ENCODE measurements around the gene AKAP17A. TPM values are rescaled to one million over a fixed set of nuclear protein-coding genes. Genes with fewer than 3 reads are reported as not detected.
"Not testable (repeated sequence)": the region's sequence is repeated elsewhere in the genome, so short reads cannot be mapped to it uniquely, and the experiment has no call there.

AKAP17A gene
- total RNA-seq, 2 donors from 2014 or later: 98.7 to 102 TPM

DNA sequence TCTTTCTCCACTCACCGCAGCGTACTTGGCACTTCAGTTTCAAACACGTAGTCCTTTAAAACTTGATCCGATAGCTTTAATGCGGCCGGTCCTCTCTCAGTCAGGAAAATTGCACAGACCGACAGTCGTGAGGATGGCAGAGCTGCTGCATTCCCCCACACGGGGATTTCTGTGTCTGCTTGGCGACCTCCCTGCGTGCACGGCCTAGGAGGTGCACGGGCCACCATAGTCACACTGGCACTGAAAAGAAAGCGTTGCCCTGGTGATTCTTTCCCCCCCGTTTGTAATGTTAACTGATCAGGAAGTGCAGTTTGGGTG, 10.3 kb downstream of the AKAP17A start:
- no peak overlapping the region for H3K4me3 Mint-ChIP-seq
- no peak overlapping the region for H3K27ac Mint-ChIP-seq
- no peak for ATAC-seq

DNA sequence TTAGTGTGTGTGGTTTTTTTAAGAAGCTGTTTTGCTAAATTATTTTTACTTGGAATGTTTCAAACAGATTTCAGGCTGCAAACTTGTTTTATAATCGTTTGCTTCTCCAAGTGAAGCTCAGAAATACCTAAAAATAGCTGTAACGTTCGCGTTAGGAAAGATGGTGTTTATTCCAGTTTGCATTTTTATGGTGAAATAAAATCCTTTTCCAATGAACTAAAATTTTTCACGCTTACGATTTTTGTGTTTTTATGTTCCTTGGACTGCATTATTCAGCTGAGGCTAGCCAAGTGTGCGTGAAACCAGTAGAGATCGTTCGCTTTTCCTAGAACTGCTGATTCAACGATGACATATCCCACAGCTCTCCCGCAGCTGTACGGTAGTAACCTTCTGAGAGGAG, 10.9 kb downstream of the AKAP17A start:
- H3K4me1 Mint-ChIP-seq: peaks cover 15% of the 10 kb centered on the region
- ATAC-seq: no peak
- peaks cover 7% of the 10 kb centered on the region for H3K36me3 Mint-ChIP-seq (ENCODE audit: low read depth)
- H3K4me3 Mint-ChIP-seq: no peak overlapping the region
- H3K27ac Mint-ChIP-seq: no peak overlapping the region
- H3K9me3 ChIP-seq (ENCODE audit: control insufficient read depth, low read length, poor library complexity, severe bottlenecking): peaks cover 2% of the 10 kb centered on the region
- DNase-seq: no peak
- no peaks in the 10 kb centered on the region for H3K27me3 Mint-ChIP-seq

More for the DNA sequence above, 10.3 kb downstream of the AKAP17A start:
- H3K9me3 ChIP-seq (ENCODE audit: control insufficient read depth, low read length, poor library complexity, severe bottlenecking): peaks cover 2% of the 10 kb centered on the region
- H3K36me3 Mint-ChIP-seq (ENCODE audit: low read depth): peaks cover 7% of the 10 kb centered on the region
- H3K27me3 Mint-ChIP-seq: no peaks in the 10 kb centered on the region
- H3K4me1 Mint-ChIP-seq: peaks cover 15% of the 10 kb centered on the region
- DNase-seq: no peak

DNA sequence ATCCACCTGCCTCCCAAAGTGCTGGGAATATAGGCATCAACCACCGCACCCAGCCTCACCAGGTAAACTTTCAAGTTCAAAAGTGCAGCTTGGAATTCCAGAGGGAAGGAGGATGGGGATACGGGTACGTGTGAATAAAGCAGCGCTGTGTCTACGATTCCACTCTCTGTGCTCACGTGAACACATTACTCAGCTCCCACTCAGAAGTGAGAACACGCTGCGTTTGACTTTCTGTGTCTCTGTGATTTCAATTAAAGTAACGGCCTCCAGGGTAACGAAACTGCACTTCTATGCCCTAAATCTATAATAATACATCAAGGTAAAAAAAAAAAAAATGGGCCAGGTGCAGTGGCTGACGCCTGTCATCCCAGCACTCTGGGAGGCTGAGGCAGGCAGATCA, 15.1 kb downstream of the AKAP17A start:
- DNase-seq (no peak), ATAC-seq (no peak)
- Mint-ChIP-seq H3K36me3 (ENCODE audit: low read depth) (peaks cover 7% of the 10 kb centered on the region), H3K4me3 (no peak overlapping the region), H3K27me3 (no peaks in the 10 kb centered on the region), H3K4me1 (peaks cover 10% of the 10 kb centered on the region), H3K27ac (no peak overlapping the region)
- H3K9me3 ChIP-seq (ENCODE audit: control insufficient read depth, low read length, poor library complexity, severe bottlenecking): peaks cover 2% of the 10 kb centered on the region

DNA sequence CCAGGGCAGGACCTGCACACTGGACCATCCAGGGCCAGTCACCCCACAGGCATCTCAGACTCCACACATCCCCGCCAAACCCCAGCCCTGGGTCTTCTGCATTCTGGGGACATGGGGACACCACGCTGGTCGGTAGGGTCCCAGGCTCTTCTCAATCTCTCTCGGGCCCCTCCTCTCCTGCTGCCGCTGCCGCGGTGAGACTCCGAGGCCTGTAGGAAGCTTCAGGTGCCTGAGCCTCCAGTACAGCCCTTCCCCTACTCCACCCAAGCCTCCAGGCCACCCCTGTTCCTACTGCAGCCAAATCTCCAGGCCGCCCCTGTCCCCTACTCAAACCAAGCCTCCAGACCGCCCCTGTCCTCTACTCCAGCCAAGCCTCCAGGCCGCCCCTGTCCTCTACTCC, 17.9 kb downstream of the AKAP17A start:
- no peak overlapping the region for H3K27ac Mint-ChIP-seq
- no peaks in the 10 kb centered on the region for H3K9me3 ChIP-seq (ENCODE audit: control insufficient read depth, low read length, poor library complexity, severe bottlenecking)
- H3K36me3 Mint-ChIP-seq (ENCODE audit: low read depth): peaks cover under 1% of the 10 kb centered on the region
- H3K4me3 Mint-ChIP-seq: peak overlapping the region; percentile 43
- peaks cover 8% of the 10 kb centered on the region for H3K4me1 Mint-ChIP-seq
- H3K27me3 Mint-ChIP-seq: no peaks in the 10 kb centered on the region
- no peak for DNase-seq
- no peak for ATAC-seq

DNA sequence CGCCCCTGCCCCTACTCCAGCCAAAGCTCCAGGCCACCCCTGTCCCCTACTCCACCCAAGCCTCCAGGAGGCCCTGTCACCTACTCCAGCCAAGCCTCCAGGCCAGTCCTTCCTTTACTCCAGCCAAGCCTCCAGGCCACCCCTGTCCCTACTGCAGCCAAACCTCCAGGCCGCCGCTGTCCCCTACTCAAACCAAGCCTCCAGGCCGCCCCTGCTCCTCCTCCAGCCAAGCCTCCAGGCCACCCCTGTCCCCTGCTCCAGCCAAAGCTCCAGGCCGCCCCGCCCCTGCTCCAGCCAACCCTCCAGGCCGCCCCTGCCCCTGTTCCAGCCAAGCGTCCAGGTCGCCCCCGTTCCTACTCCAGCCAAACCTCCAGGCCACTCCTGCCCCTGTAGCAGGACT, 18.4 kb downstream of the AKAP17A start:
- peaks cover 8% of the 10 kb centered on the region for H3K4me1 Mint-ChIP-seq
- H3K4me3 Mint-ChIP-seq: peak overlapping the region; percentile 43
- no peak for ATAC-seq
- H3K9me3 ChIP-seq (ENCODE audit: control insufficient read depth, low read length, poor library complexity, severe bottlenecking): no peaks in the 10 kb centered on the region
- no peaks in the 10 kb centered on the region for H3K36me3 Mint-ChIP-seq (ENCODE audit: low read depth)
- no peak overlapping the region for H3K27ac Mint-ChIP-seq
- H3K27me3 Mint-ChIP-seq: no peaks in the 10 kb centered on the region
- DNase-seq: no peak

DNA sequence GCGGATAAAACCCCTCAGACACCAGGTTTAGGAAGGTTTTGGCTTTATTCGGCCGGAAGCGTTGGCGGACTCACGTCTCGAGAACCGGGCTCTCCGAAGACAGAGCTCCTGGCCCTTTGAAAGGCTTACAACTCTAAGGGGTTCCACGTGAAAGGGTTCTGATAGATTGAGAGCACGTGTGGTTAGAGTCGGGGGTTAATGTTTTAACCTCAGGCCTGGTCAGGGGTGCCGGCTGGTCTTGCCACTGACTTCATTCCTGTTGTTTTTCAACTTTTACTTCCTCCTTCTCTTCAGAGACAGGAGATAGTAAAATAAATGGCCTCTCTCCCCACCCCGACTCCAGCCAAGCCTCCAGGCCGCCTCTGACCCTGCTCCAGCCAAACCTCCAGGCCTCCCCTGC, 18.8 kb downstream of the AKAP17A start:
- H3K27ac Mint-ChIP-seq: no peak overlapping the region
- H3K9me3 ChIP-seq (ENCODE audit: control insufficient read depth, low read length, poor library complexity, severe bottlenecking): no peaks in the 10 kb centered on the region
- DNase-seq (no peak), ATAC-seq (no peak)
- H3K36me3 Mint-ChIP-seq (ENCODE audit: low read depth): no peaks in the 10 kb centered on the region
- H3K4me3 Mint-ChIP-seq: no peak overlapping the region
- H3K4me1 Mint-ChIP-seq: peaks cover 8% of the 10 kb centered on the region
- H3K27me3 Mint-ChIP-seq: no peaks in the 10 kb centered on the region

DNA sequence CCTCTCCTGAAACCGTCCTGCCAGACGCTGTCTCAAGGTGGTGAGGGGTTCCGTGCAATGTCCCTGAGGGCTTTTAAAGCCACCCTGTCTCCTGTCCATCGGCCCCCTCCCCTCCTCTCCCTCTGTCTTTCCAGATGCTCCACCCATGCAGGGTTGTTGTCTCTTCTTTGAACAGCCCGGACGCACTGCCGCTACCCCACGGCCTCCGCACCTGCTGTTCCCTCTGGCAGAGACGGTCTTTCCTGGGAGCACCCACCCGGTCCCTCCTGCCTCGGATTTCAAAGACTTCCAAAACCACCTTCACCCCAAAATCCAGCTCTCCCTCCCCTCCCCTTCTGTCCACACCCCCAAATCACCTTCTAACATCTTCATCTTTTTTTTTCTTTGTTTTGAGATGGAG, 19.3 kb downstream of the AKAP17A start:
- ATAC-seq: no peak
- Mint-ChIP-seq H3K4me3 (no peak overlapping the region), H3K27me3 (no peaks in the 10 kb centered on the region), H3K36me3 (ENCODE audit: low read depth) (no peaks in the 10 kb centered on the region), H3K4me1 (peaks cover 5% of the 10 kb centered on the region), H3K27ac (no peak overlapping the region)
- no peak for DNase-seq
- no peaks in the 10 kb centered on the region for H3K9me3 ChIP-seq (ENCODE audit: control insufficient read depth, low read length, poor library complexity, severe bottlenecking)

DNA sequence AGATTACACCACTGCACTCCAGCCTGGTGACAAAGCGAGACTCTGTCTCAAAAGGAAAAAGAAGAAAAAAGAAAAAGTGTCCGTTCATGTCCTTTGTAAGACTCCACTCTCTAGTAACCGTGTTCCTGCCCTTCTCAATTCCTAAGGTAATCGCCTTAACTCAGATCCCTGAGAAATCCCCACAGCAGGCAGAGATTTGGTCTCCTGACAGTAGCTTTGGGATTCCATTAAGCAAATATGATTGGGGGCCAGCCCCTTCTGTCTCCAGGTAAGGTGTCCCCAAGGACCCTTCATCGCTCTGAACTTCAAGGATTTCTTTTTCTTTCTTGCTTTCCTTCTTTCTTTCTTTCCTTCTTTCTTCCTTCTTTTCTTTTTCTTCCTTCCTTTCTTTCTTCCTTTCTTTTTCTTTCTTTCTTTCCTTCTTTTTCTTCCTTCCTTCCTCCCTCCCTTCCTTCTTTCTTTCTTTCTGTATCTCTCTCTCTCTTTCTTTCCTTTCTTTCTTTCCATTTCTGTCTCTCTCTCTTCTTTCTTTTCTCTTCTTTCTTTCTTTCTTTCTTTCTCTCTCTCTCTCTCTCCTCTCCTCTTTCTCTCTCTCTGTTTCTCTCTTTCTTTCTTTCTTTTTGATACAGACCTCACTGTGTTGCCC, 21.4 kb downstream of the AKAP17A start:
- peaks cover 5% of the 10 kb centered on the region for H3K4me1 Mint-ChIP-seq
- no peak overlapping the region for H3K27ac Mint-ChIP-seq
- H3K4me3 Mint-ChIP-seq: no peak overlapping the region
- DNase-seq (no peak), ATAC-seq (no peak)
- H3K36me3 Mint-ChIP-seq (ENCODE audit: low read depth): no peaks in the 10 kb centered on the region
- no peaks in the 10 kb centered on the region for H3K9me3 ChIP-seq (ENCODE audit: control insufficient read depth, low read length, poor library complexity, severe bottlenecking)
- H3K27me3 Mint-ChIP-seq: no peaks in the 10 kb centered on the region

DNA sequence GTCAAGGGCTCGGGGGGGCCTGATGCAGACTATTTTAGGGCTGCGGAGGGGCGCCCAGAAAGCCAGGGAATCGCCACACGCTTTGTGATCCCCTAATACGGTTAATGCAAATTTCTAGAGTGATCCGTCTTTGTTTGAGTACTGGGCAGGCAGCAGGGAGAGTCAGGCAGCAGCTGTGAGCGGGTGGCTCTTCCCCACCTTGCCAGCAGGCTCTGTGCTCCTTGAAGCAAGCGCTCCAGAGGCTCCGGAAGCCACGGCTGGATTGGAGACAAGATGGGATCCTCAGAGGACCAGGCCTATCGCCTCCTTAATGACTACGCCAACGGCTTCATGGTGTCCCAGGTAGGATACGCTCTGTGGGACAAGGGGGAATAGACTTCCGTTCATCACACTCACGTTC, 23.5 kb downstream of the AKAP17A start, which contains the start of gene ASMT:
Gene ASMT (plus strand): TSS at position 133 of the 400 bp plus-strand sequence. CDS start 141 bp downstream, at position 274.
- H3K27me3 Mint-ChIP-seq: no peaks in the 10 kb centered on the region
- peaks cover 2% of the 10 kb centered on the region for H3K4me1 Mint-ChIP-seq
- no peaks in the 10 kb centered on the region for H3K9me3 ChIP-seq (ENCODE audit: control insufficient read depth, low read length, poor library complexity, severe bottlenecking)
- H3K4me3 Mint-ChIP-seq: no peak within 1 kb of the TSS
- no peaks in the 10 kb centered on the region for H3K36me3 Mint-ChIP-seq (ENCODE audit: low read depth)
- ATAC-seq (no peak), DNase-seq (no peak)
- H3K27ac Mint-ChIP-seq: no peak within 1 kb of the TSS

DNA sequence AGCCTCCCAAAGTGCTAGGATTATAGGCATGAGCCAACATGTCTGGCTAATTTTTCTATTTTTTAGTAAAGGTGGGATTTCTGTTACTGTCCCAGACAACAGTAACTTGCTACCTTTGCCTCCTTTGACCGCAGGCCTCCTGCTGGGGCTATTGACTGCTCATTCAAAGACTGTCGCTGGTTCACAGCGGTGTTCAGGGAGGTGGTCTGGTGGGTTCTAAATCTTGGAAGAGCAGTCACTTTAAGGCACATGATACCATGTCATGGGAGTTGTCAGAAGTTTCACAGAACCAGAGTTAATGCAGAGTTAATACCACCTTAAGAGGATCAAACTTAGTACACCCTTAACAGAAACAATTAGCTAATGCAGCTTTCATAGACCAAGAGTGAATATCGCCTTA, 27.3 kb downstream of the AKAP17A start:
- Mint-ChIP-seq H3K36me3 (ENCODE audit: low read depth) (no peaks in the 10 kb centered on the region), H3K4me1 (peaks cover 6% of the 10 kb centered on the region), H3K27me3 (no peaks in the 10 kb centered on the region), H3K4me3 (peak overlapping the region; percentile 47), H3K27ac (no peak overlapping the region)
- DNase-seq (no peak), ATAC-seq (no peak)
- H3K9me3 ChIP-seq (ENCODE audit: control insufficient read depth, low read length, poor library complexity, severe bottlenecking): no peaks in the 10 kb centered on the region

DNA sequence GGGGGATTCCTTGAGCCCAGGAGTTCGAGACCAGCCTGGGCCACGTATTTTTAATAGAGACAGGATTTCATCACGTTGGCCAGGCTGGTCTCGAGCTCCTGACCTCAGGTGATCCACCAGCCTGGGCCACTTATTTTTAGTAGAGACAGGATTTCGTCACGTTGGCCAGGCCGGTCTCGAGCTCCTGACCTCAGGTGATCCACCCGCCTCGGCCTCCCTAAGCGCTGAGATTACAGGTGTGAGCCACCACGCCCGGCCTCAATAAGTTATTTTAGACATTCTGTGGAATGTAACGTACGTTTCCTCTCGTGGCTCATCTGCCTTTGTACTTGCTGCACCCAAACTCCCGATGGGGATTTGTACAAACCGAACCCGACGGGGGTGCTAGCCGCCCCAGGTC, 32.3 kb downstream of the AKAP17A start:
- DNase-seq (no peak), ATAC-seq (no peak)
- Mint-ChIP-seq H3K4me3 (no peak overlapping the region), H3K4me1 (peaks cover 8% of the 10 kb centered on the region), H3K27me3 (no peaks in the 10 kb centered on the region), H3K27ac (no peak overlapping the region), H3K36me3 (ENCODE audit: low read depth) (no peaks in the 10 kb centered on the region)
- H3K9me3 ChIP-seq (ENCODE audit: control insufficient read depth, low read length, poor library complexity, severe bottlenecking): no peaks in the 10 kb centered on the region

DNA sequence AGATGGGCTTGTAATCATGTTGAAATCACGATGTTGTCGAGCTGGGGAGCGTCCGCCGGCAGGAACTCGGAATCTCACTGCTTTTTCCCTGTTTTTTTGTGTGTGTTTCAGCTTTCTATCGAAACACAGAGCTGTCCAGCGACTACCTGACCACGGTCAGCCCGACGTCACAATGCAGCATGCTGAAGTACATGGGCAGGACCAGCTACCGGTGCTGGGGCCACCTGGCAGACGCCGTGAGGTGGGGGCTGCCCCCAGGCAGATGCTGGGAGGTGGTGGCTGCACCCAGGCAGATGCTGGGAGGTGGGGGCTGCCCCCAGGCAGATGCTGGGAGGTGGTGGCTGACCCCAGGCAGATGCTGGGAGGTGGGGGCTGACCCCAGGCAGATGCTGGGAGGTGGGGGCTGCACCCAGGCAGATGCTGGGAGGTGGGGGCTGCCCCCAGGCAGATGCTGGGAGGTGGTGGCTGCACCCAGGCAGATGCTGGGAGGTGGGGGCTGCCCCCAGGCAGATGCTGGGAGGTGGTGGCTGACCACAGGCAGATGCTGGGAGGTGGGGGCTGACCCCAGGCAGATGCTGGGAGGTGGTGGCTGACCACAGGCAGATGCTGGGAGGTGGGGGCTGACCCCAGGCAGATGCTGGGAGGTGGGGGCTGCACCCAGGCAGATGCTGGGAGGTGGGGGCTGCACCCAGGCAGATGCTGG, 32.9 kb downstream of the AKAP17A start:
- H3K4me1 Mint-ChIP-seq; H3K4me3 Mint-ChIP-seq; H3K27me3 Mint-ChIP-seq; H3K36me3 Mint-ChIP-seq (ENCODE audit: low read depth); DNase-seq; H3K27ac Mint-ChIP-seq; ATAC-seq; H3K9me3 ChIP-seq (ENCODE audit: control insufficient read depth, low read length, poor library complexity, severe bottlenecking): not testable (repeated sequence)

DNA sequence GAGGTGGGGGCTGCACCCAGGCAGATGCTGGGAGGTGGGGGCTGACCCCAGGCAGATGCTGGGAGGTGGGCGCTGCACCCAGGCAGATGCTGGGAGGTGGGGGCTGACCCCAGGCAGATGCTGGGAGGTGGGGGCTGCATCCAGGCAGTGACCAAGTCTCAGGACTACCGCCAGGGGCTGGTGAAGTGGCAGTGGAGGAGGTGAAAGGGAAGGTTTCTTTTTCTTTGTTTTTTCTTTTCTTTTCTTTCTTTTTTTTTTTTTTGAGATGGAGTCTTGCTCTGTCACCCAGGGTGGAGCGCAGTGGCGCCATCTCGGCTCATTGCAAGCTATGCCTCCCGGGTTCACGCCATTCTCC, 33.4 kb downstream of the AKAP17A start:
- H3K9me3 ChIP-seq (ENCODE audit: control insufficient read depth, low read length, poor library complexity, severe bottlenecking); ATAC-seq; H3K4me1 Mint-ChIP-seq; H3K27ac Mint-ChIP-seq; H3K27me3 Mint-ChIP-seq; H3K36me3 Mint-ChIP-seq (ENCODE audit: low read depth); H3K4me3 Mint-ChIP-seq; DNase-seq: not testable (repeated sequence)

DNA sequence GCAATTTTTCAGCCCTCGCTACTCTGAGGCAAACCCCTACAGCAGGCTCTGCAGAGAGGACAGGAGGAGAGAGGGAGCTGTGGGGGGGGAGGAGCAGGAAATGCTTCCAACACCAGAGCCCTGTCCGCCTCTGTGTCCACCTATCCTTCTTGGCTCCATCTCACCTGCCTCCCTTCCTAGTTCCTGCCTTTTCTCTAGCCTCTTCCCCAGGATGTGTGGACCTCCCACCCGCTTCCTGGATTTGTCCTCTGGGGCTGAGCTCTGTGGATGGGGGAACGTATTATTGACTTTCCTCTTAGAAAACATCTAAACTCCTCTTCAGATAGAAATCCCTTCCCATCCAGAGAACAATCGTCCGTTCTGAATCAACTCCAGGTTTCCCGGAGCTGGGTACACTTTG, 37.8 kb downstream of the AKAP17A start:
- ATAC-seq (no peak), DNase-seq (no peak)
- Mint-ChIP-seq H3K36me3 (ENCODE audit: low read depth) (peaks cover 4% of the 10 kb centered on the region), H3K27me3 (no peaks in the 10 kb centered on the region), H3K27ac (peak overlapping the region; percentile 37), H3K4me3 (no peak overlapping the region), H3K4me1 (peaks cover 2% of the 10 kb centered on the region)
- no peaks in the 10 kb centered on the region for H3K9me3 ChIP-seq (ENCODE audit: control insufficient read depth, low read length, poor library complexity, severe bottlenecking)

Measured in T-helper 17 cell (primary cell).